Suprapubic skin (tissue), 4 donors: ENCODE measurements around the gene FAM53A. TPM values are rescaled to one million over a fixed set of nuclear protein-coding genes. Genes with fewer than 3 reads are reported as not detected.

Experiments used
- DNase-seq, 2 donors: peaks; one replicate each; pipeline ENCODE4 v3.0.0-alpha.2; 2019; ENCODE audit warnings: low spot score in 2 of 2
- H3K27ac ChIP-seq: fragments of 200-600 bp; sonication (generic); one replicate; pipeline ENCODE4 v1.5.1; 2019
- H3K27me3 ChIP-seq: fragments of 200-600 bp; sonication (generic); one replicate; pipeline ENCODE4 v1.5.1; 2019
- H3K36me3 ChIP-seq: fragments of 200-600 bp; sonication (generic); one replicate; pipeline ENCODE4 v1.5.1; 2019
- H3K4me1 ChIP-seq: fragments of 200-600 bp; sonication (generic); one replicate; pipeline ENCODE4 v1.5.1; 2019
- H3K4me3 ChIP-seq: fragments of 200-600 bp; sonication (generic); one replicate; pipeline ENCODE4 v1.5.1; 2019; ENCODE audit warnings: mild to moderate bottlenecking
- H3K9me3 ChIP-seq: fragments of 200-600 bp; sonication (generic); one replicate; pipeline ENCODE4 v1.5.1; 2019
- CTCF ChIP-seq, 2 donors: fragments of 200-600 bp in 1 of 2; fragments of 450-650 bp in 1 of 2; sonication (generic) in 1 of 2; IDR thresholded peaks; one replicate each; pipeline ENCODE4 v1.5.1; 2016 to 2019; ENCODE audit warnings: antibody characterized with exemption in 2 of 2, mild to moderate bottlenecking in 1 of 2, moderate library complexity in 1 of 2
- EP300 ChIP-seq: sonication (generic); formaldehyde crosslinking; IDR thresholded peaks from one replicate; pipeline ENCODE4 v1.6.1; 2017; ENCODE audit warnings: antibody characterized with exemption
- POLR2A ChIP-seq, 2 donors: fragments of 450-650 bp; IDR thresholded peaks; one replicate each; pipeline ENCODE4 v1.6.1; 2017; ENCODE audit warnings: antibody characterized with exemption in 2 of 2, mild to moderate bottlenecking in 2 of 2, moderate library complexity in 2 of 2
- POLR2AphosphoS5 ChIP-seq, 3 donors: sonication (generic); formaldehyde crosslinking; IDR thresholded peaks; one replicate each; pipeline ENCODE4 v1.6.1; 2017; ENCODE audit warnings: antibody characterized with exemption in 3 of 3
- WGBS: methylation state at CpG from one replicate; pipeline ENCODE4 v1.1.5; 2018; 5-methylcytosine and 5-hydroxymethylcytosine counted together
- total RNA-seq, 4 donors: library from RNA; depleted of rRNA; stranded (reverse); fragments of >200 nt; gene quantifications; one replicate each; pipeline ENCODE4 v1.1.0, GENCODE V29; 2016

The FAM53A gene
- total RNA-seq, 4 donors from 2014 or later = 2.2 to 8.0 (median 4.9) TPM

- Histone ChIP-seq H3K36me3 (no peaks in the 10 kb centered on the region), H3K4me3 (no peak overlapping the region), H3K4me1 (peaks cover 13% of the 10 kb centered on the region), H3K27me3 (no peaks in the 10 kb centered on the region), H3K27ac (no peak overlapping the region), H3K9me3 (no peaks in the 10 kb centered on the region)
- TF ChIP-seq POLR2AphosphoS5 (IDR thresholded peaks at IDR 0.05) = no peak
- no peak for DNase-seq
- WGBS = 87% methylated on average over 3 of the region's 3 CpGs
Measured at GRCh38 chr4:1648962-1649361, 35.2 kb downstream of the FAM53A start.

GRCh38 chr4:1647432-1647831, 36.7 kb downstream of the FAM53A start:
- Histone ChIP-seq H3K36me3 (no peaks in the 10 kb centered on the region), H3K9me3 (no peaks in the 10 kb centered on the region), H3K27ac (no peak overlapping the region), H3K4me1 (peaks cover 13% of the 10 kb centered on the region), H3K4me3 (no peak overlapping the region), H3K27me3 (no peaks in the 10 kb centered on the region)
- WGBS = 86% methylated on average over 19 of the region's 19 CpGs
- TF ChIP-seq POLR2AphosphoS5 (IDR thresholded peaks at IDR 0.05) = no peak
- TF ChIP-seq POLR2A (IDR thresholded peaks at IDR 0.05) = no peak
- TF ChIP-seq CTCF (IDR thresholded peaks at IDR 0.05) = no peak
- no peak for TF ChIP-seq EP300
- no peak for DNase-seq

- H3K27me3 ChIP-seq = no peaks in the 10 kb centered on the region
- no peak for DNase-seq
- H3K27ac ChIP-seq = no peak overlapping the region
- peaks cover 13% of the 10 kb centered on the region for H3K4me1 ChIP-seq
- H3K4me3 ChIP-seq = no peak overlapping the region
- H3K36me3 ChIP-seq = no peaks in the 10 kb centered on the region
- no peaks in the 10 kb centered on the region for H3K9me3 ChIP-seq
- 82% methylated on average over 7 of the region's 7 CpGs for WGBS
- no peak for TF ChIP-seq CTCF (IDR thresholded peaks at IDR 0.05)
- TF ChIP-seq POLR2AphosphoS5 (IDR thresholded peaks at IDR 0.05) = no peak
- no peak for TF ChIP-seq POLR2A (IDR thresholded peaks at IDR 0.05)
- TF ChIP-seq EP300 = no peak
Measured at GRCh38 chr4:1646690-1647089, 37.4 kb downstream of the FAM53A start.

GRCh38 chr4:1644891-1645657, 39.0 kb downstream of the FAM53A start:
- Histone ChIP-seq H3K27ac (no peak overlapping the region), H3K36me3 (no peaks in the 10 kb centered on the region), H3K9me3 (no peaks in the 10 kb centered on the region), H3K4me1 (peaks cover 13% of the 10 kb centered on the region), H3K4me3 (no peak overlapping the region), H3K27me3 (no peaks in the 10 kb centered on the region)
- DNase-seq = no peak
- 24% methylated on average over 8 of the region's 21 CpGs for WGBS
- TF ChIP-seq CTCF (IDR thresholded peaks at IDR 0.05) = no peak

GRCh38 chr4:1643971-1644735, 40.0 kb downstream of the FAM53A start:
- Histone ChIP-seq H3K4me1 (peaks cover 13% of the 10 kb centered on the region), H3K9me3 (no peaks in the 10 kb centered on the region), H3K4me3 (no peak overlapping the region), H3K36me3 (no peaks in the 10 kb centered on the region), H3K27ac (no peak overlapping the region), H3K27me3 (no peaks in the 10 kb centered on the region)
- DNase-seq = no peak
- TF ChIP-seq POLR2A (IDR thresholded peaks at IDR 0.05) = no peak
- TF ChIP-seq POLR2AphosphoS5 (IDR thresholded peaks at IDR 0.05) = no peak
- TF ChIP-seq EP300 = no peak
- TF ChIP-seq CTCF (IDR thresholded peaks at IDR 0.05) = no peak
- WGBS = 90% methylated on average over 32 of the region's 48 CpGs
